OCI-LY7 (cell line): ENCODE data around the gene NGEF.

Experiments used
- CTCF ChIP-seq: fragments of 200-600 bp; sonication (generic); conservative IDR thresholded peaks from 2 replicates; pipeline ENCODE4 v1.5.1; 2014; ENCODE audit warnings: mild to moderate bottlenecking, antibody characterized with exemption, low read length, moderate library complexity, mixed read lengths
- EZH2phosphoT487 ChIP-seq: fragments of 200-600 bp; sonication (generic); IDR thresholded peaks from 2 replicates; pipeline ENCODE4 v1.6.1; 2018; ENCODE audit warnings: low read depth, borderline replicate concordance, mild to moderate bottlenecking, mixed run types, antibody characterized with exemption, low read length, moderate library complexity, mixed read lengths

DNA sequence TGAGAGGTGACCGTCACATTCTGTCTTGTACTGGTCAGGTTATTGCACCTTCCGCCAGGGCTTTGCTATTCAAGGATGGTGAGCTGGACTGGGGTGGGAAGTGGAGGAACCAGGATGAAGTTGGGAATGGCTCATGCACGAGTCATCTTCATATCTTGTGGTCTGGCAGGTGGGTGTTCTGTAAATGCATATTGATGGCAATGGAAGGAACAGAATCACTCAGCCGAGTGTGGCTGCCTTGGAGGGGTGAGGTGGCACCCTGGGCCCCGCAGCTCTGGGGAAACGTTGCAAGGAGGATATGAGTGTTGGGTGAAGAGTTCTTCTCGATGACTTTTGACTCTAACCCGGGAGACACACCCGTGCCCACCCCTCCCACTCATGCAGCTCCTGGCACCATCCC is 20.6 kb upstream of the NGEF start:
- TF ChIP-seq CTCF, result no peak
- no peak for TF ChIP-seq EZH2phosphoT487
